PFSK-1 (cell line): Measurements from ENCODE around the gene LARP4B.

Experiments used
- POLR2AphosphoS5 ChIP-seq: IDR thresholded peaks from 2 replicates; pipeline ENCODE4 v1.6.1; 2012; ENCODE audit warnings: low read depth, mild to moderate bottlenecking, control low read depth, low read length, moderate library complexity
- REST ChIP-seq, 2 experiments: IDR thresholded peaks; 2 replicates each; pipeline versions ENCODE4 v1.6.1 to v1.8.0; 2011 to 2012; ENCODE audit warnings: low read depth in 2 of 2, low read length in 2 of 2, control low read depth in 1 of 2, inconsistent platforms in 1 of 2, mild to moderate bottlenecking in 1 of 2, moderate library complexity in 1 of 2; ENCODE audit not compliant: insufficient read depth in 1 of 2

GRCh38 chr10:767211-767610 lies 164.3 kb downstream of the LARP4B start:
- TF ChIP-seq REST (IDR thresholded peaks at IDR 0.05; ENCODE audit: insufficient read depth in 1 of 2, low read depth in 2 of 2, low read length in 2 of 2) (no peak), POLR2AphosphoS5 (no peak)
